Naive B cell (primary cell): Measurements from ENCODE around the gene C5AR1. TPM values are rescaled to one million over a fixed set of nuclear protein-coding genes. Genes with fewer than 3 reads are reported as not detected.
"Not testable (repeated sequence)": the region's sequence is repeated elsewhere in the genome, so short reads cannot be mapped to it uniquely, and the experiment has no call there.

Source experiments
- ATAC-seq, 2 donors: fragments of 150-1000 bp; cut with Tn5 transposase; 2 replicates each; pipeline ENCODE4 v1.10.0; 2021; ENCODE audit warnings: low read depth in 2 of 2, mild to moderate bottlenecking in 2 of 2, moderate library complexity in 2 of 2
- DNase-seq: peaks from one replicate; pipeline ENCODE4 v3.0.0; 2022
- H3K27ac Mint-ChIP-seq, 6 donors: one replicate each; pipeline ENCODE4 v1.8.0; 2020 to 2022; ENCODE audit warnings: mild to moderate bottlenecking in 6 of 6, mixed read lengths in 6 of 6, moderate library complexity in 5 of 6, inconsistent platforms in 2 of 6
- H3K27me3 Mint-ChIP-seq, 3 donors: one replicate each; pipeline ENCODE4 v1.8.0; 2021 to 2022; ENCODE audit warnings: mixed read lengths in 3 of 3, mild to moderate bottlenecking in 1 of 3
- H3K36me3 Mint-ChIP-seq, 2 donors: one replicate each; pipeline ENCODE4 v1.8.0; 2020 to 2022; ENCODE audit warnings: mixed read lengths in 2 of 2, inconsistent platforms in 1 of 2, mild to moderate bottlenecking in 1 of 2
- H3K4me1 Mint-ChIP-seq, 3 donors: one replicate each; pipeline ENCODE4 v1.8.0; 2020 to 2022; ENCODE audit warnings: mixed read lengths in 3 of 3, inconsistent platforms in 1 of 3, mild to moderate bottlenecking in 1 of 3, moderate library complexity in 1 of 3
- H3K4me3 Mint-ChIP-seq, 8 donors: one replicate each; pipeline ENCODE4 v1.8.0; 2020 to 2022; ENCODE audit warnings: mild to moderate bottlenecking in 8 of 8, mixed read lengths in 8 of 8, moderate library complexity in 8 of 8, inconsistent platforms in 2 of 8
- H3K9me3 Mint-ChIP-seq, 7 donors: one replicate each; pipeline ENCODE4 v1.8.0; 2020 to 2022; ENCODE audit warnings: mixed read lengths in 7 of 7, mild to moderate bottlenecking in 5 of 7, inconsistent platforms in 2 of 7, moderate library complexity in 1 of 7
- polyA plus RNA-seq, 6 donors: library from polyadenylated mRNA; unstranded; fragments of 300-500 nt; fragmentation: Illumina TruSeq; gene quantifications; one replicate each; pipeline ENCODE4 v1.2.3, GENCODE V29; 2021; ENCODE audit warnings: low read depth in 6 of 6

The C5AR1 gene
- polyA plus RNA-seq, 6 donors from 2014 or later: 0.16 to 0.95 (median 0.21) TPM; not detected in 1

DNA sequence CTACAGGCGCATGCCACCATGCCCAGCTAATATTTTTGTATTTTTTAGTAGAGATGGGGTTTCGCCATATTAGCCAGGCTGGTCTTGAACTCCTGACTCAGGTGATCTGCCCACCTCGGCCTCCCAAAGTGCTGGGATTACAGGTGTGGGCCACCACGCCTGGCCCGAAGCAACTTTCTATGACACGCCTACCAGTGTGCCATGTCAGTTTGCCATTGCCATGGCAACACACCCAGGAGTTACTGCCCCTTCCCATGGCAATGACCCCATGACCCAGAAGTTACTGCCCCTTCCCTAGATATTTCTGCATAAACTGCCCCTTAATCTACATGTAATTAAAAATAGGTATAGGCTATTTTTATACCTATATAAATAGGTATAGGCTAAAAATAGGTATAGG is 36.4 kb downstream of the C5AR1 start:
- DNase-seq, ATAC-seq, H3K9me3 Mint-ChIP-seq, H3K4me3 Mint-ChIP-seq, H3K27ac Mint-ChIP-seq: not testable (repeated sequence)
- Mint-ChIP-seq H3K27me3 (peaks cover 5 to 18% (median 6%) of the 10 kb centered on the region in 3 donors), H3K36me3 (peaks cover 9 to 17% of the 10 kb centered on the region in 2 donors), H3K4me1 (peaks cover 18 to 28% (median 26%) of the 10 kb centered on the region in 3 donors)

DNA sequence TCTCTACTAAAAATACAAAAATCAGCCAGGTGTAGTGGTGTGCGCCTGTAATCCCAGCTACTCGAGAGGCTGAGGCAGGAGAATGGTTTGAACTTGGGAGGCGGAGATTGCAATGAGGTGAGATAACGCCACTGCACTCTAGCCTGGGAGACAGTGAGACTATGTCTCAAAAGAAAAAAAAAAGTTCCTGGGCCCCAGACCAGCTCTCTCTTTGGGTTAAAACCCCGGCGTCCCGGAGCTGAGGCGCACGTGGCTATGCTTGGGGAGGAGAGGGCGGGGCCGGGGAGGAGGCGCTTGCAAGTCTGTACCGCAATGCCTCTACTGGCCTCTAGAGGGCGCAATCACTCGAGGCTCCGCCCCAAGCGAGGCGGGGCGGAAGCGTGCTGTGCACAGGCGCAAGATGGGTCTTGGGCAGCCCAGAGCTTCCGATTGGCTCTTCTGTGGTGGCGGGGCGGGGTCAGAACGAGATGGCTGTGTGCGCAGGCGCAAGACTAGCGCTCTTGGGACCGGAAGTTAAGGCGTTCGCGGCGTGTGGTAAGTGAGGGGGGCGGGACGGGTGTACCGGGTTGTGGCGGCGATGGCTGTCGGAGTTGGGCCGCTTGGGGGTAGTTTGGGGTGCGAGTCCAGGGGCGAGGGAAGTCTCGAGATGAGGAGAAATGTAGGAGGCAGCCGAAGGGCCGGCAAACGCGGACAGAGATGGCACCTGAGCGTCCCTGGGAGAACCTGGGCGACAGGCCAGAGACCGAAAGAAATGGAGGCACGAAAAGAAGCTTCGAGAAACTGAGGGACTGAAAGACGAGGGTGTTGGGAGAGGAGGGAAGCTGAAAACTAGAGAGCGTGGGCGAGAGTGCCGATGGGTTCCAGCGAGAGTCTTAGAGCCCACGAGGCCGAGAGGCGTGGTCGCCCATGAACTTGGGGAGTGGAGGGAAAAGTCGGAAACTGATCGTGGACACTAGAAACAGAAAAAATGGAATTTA is 39.4 kb downstream of the C5AR1 start, which contains the start of gene DHX34:
Gene DHX34, plus strand, starts transcription at position 497 of the 977 bp plus-strand sequence. CDS start 3,716 bp downstream, outside the sequence.
- Mint-ChIP-seq H3K27me3 (no peaks in the 10 kb centered on the region), H3K4me1 (peaks cover 31 to 43% (median 39%) of the 10 kb centered on the region in 3 donors), H3K4me3 (peak within 1 kb of the TSS; percentile 93 to 99 (median 97)), H3K9me3 (peaks cover 0 to 4% (median 0%) of the 10 kb centered on the region in 7 donors), H3K36me3 (peaks cover 4 to 11% of the 10 kb centered on the region in 2 donors), H3K27ac (peak within 1 kb of the TSS; percentile 68 to 97 (median 94))
- ATAC-seq: peak; percentile 95
- DNase-seq: peak; percentile 100

DNA sequence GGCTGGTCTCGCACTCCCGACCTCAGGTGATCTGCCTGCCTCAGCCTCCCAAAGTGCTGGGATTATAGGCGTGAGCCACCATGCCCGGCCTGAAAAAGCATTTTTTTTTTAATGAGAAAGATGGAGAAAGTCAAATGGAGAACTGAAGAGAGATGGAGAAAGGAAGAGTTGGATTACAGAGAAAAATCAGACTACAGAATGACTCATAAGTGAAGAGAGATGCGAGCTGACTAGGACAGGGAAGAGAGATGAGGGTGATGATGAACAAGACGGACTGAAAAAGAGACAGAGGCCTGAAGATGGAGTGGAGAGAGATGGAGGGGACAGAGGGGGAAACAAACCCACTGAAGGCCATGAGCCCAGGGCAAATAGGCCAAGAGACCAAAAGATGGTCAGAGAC is 41.0 kb downstream of the C5AR1 start:
- H3K4me3 Mint-ChIP-seq: peak overlapping the region; percentile 34 to 88 (median 77)

DNA sequence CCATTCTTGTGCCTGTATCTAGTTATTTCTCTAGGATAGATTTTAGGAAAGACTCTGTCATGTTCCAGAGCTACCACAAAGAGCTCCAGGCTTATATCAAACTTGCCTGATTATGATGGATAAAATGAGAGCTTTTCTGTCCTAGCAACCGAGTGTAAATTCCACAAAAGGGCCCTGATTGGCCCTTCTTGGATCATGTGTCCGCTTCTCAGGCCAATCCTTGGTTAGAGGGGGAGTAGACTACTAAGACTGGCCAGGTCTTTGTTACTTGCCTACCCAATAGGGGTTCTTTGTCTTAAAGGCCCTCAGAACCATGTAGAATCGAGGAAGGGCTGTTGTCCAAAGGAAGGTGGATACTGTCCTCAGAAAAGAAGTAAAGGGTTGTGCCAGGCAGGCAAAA is 41.9 kb downstream of the C5AR1 start:
- Mint-ChIP-seq H3K4me3 (peak overlapping the region in 5 of 8 donors; percentile 8 to 84 (median 47)), H3K36me3 (peaks cover 4 to 11% of the 10 kb centered on the region in 2 donors), H3K27ac (peak overlapping the region in 1 of 6 donors; percentile 72), H3K9me3 (peaks cover 0 to 4% (median 0%) of the 10 kb centered on the region in 7 donors), H3K27me3 (no peaks in the 10 kb centered on the region), H3K4me1 (peaks cover 34 to 47% (median 39%) of the 10 kb centered on the region in 3 donors)
- ATAC-seq (no peak), DNase-seq (no peak)

More for the DNA sequence above, 41.0 kb downstream of the C5AR1 start:
- Mint-ChIP-seq H3K4me1 (peaks cover 34 to 43% (median 39%) of the 10 kb centered on the region in 3 donors), H3K27me3 (no peaks in the 10 kb centered on the region), H3K9me3 (peaks cover 0 to 4% (median 0%) of the 10 kb centered on the region in 7 donors), H3K27ac (peak overlapping the region in 1 of 6 donors; percentile 93), H3K36me3 (peaks cover 4 to 11% of the 10 kb centered on the region in 2 donors)
- no peak for ATAC-seq
- DNase-seq: no peak

DNA sequence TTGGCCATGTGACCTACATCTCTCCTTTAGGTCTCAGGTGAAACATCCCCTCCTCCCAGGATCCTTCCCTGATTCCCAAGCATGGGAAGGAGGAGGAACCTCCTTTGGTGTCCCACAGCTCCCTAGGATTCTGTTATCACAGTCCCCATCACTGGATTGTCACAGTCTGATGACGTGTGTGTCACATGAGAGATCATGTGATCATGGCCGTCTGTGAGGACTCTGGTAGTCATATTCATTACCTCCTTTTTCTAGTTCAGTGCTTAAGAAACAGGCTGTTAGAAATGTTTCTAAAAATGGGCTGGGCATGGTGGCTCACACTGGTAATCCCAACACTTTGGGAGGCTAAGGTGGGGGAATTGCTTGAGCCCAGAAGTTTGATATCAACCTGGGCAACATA is 42.4 kb downstream of the C5AR1 start:
- Mint-ChIP-seq H3K27ac (peak overlapping the region in 1 of 6 donors; percentile 24), H3K36me3 (peaks cover 7 to 11% of the 10 kb centered on the region in 2 donors)

DNA sequence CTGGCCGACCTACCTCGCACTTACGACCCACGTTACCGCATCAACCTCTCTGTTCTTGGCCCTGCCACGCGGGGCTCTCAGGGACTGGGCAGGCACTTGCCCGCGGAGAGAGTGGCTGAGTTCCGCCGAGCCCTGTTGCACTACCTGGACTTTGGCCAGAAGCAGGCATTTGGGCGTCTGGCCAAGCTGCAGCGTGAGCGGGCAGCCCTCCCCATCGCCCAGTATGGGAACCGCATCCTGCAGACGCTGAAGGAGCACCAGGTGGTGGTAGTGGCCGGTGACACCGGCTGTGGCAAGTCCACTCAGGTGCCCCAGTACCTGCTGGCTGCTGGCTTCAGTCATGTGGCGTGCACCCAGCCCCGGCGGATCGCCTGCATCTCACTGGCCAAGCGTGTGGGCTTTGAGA is 43.6 kb downstream of the C5AR1 start:
- Mint-ChIP-seq H3K9me3 (peaks cover 0 to 4% (median 0%) of the 10 kb centered on the region in 7 donors), H3K4me1 (peaks cover 34 to 47% (median 38%) of the 10 kb centered on the region in 3 donors), H3K36me3 (peaks cover 11% of the 10 kb centered on the region in 2 donors), H3K27ac (no peak overlapping the region), H3K27me3 (no peaks in the 10 kb centered on the region), H3K4me3 (no peak overlapping the region)
- DNase-seq (no peak), ATAC-seq (no peak)

More for the DNA sequence above, 42.4 kb downstream of the C5AR1 start:
- ATAC-seq: no peak
- H3K4me1 Mint-ChIP-seq: peaks cover 34 to 47% (median 39%) of the 10 kb centered on the region in 3 donors
- H3K27me3 Mint-ChIP-seq: no peaks in the 10 kb centered on the region
- peaks cover 0 to 4% (median 0%) of the 10 kb centered on the region in 7 donors for H3K9me3 Mint-ChIP-seq
- no peak for DNase-seq
- H3K4me3 Mint-ChIP-seq: peak overlapping the region in 2 of 8 donors; percentile 36 to 84

DNA sequence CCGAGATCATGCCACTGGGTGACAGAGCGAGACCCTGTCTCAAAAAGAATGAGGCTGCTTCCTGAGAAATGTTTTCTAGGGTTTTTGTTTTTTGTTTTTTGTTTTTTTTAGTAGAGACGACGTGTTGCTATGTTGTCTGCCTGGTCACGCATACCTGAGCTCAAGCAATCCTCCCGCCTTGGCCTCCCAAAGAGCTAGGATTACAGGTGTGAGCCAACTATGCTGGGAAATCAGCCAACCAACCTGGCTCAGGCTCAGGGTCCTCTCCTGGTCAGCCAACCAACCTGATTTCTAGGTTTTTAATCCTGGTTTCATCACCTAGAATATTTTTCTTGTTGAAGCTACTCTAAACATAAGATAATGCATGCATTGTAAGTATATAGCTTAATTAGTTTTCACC is 47.2 kb downstream of the C5AR1 start:
- DNase-seq: no peak
- Mint-ChIP-seq H3K4me3 (no peak overlapping the region), H3K27me3 (no peaks in the 10 kb centered on the region), H3K36me3 (peaks cover 5 to 15% of the 10 kb centered on the region in 2 donors), H3K9me3 (no peaks in the 10 kb centered on the region), H3K27ac (no peak overlapping the region), H3K4me1 (peaks cover 11 to 17% (median 11%) of the 10 kb centered on the region in 3 donors)
- ATAC-seq: no peak

DNA sequence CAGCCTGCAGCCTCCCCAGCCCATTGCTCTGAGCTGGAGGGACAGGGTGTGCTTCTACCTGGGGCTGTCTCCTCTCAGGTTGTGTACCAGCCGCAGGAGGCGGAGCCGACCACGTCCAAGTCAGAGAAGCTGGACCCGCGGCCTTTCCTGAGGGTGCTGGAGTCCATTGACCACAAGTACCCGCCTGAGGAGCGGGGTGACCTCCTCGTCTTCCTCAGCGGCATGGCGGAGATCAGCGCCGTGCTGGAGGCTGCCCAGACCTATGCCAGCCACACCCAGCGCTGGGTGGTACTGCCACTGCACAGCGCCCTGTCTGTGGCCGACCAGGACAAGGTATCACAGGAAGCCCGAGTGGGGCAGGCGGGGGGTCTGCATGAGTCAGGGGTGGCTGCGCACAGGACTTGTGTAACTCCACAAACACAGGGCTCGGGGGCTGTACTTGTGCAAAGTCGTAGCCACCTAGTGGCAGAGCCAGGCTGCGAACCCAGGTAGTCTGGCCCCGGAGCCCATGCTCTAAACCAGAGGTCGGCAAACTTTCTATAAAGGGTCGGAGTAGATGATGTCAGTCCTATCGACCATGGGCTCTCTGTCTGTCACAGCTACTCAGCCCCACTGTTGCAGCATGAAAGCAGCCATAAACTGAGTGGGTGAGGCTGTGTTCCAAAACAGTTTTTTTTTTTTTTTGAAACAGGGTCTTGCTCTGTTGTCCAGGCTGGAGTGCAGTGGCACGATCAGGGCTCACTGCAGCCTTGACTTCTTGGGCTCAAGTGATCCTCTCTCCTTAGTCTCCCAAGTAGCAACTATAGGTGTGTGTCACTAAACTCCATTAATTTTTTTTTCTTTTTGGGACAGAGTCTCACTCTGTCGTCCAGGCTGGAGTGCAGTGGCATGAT is 48.4 kb downstream of the C5AR1 start:
- Mint-ChIP-seq H3K9me3 (no peaks in the 10 kb centered on the region), H3K36me3 (peaks cover 8 to 15% of the 10 kb centered on the region in 2 donors), H3K4me1 (peaks cover 1 to 7% (median 3%) of the 10 kb centered on the region in 3 donors), H3K27ac (peak overlapping the region in 1 of 6 donors; percentile 72), H3K27me3 (no peaks in the 10 kb centered on the region), H3K4me3 (peak overlapping the region in 1 of 8 donors; percentile 51)
- DNase-seq: no peak
- no peak for ATAC-seq

DNA sequence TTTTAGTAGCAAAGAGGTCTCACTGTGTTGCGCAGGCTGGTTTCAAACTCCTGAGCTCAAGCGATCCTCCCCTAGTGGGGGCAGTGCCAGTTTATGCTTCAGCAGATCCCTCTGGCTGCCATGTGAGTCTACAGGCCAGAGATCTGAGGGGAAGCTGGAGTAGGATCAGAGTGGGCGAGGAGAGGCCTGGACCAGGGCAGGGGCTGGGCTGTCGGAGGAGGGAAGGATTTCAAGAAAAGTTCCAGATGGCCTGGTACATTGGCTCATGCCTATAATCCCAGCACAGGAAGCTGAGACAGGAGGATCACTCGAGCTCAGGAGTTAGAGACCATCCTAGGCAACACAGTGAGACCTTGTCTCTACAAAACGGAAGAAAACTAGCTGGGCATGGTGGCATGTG is 49.3 kb downstream of the C5AR1 start:
- Mint-ChIP-seq H3K27me3 (no peaks in the 10 kb centered on the region), H3K27ac (no peak overlapping the region), H3K36me3 (peaks cover 8 to 15% of the 10 kb centered on the region in 2 donors), H3K4me1 (peaks cover 0 to 7% (median 3%) of the 10 kb centered on the region in 3 donors), H3K4me3 (peak overlapping the region in 2 of 8 donors; percentile 48 to 56), H3K9me3 (no peaks in the 10 kb centered on the region)
- ATAC-seq (no peak), DNase-seq (no peak)

DNA sequence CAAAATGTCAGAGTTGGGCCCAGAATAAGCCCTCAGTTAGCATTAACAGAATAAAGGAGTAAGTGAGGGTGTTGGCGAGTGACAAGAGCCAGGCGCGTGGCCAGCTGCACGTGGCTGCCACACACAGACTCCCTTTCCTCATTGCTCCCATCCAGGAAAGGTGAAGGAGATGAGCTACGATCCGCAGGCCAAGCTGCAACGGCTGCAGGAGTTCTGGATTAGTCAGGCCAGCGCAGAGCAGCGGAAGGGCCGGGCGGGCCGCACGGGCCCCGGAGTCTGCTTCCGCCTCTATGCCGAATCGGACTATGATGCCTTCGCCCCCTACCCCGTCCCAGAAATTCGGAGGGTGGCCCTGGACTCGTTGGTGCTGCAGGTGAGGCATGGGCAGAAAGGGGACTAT is 52.7 kb downstream of the C5AR1 start:
- Mint-ChIP-seq H3K4me1 (peaks cover 0 to 2% (median 0%) of the 10 kb centered on the region in 3 donors), H3K27me3 (no peaks in the 10 kb centered on the region), H3K27ac (peak overlapping the region in 1 of 6 donors; percentile 51), H3K36me3 (peaks cover 13% of the 10 kb centered on the region in 2 donors), H3K4me3 (no peak overlapping the region), H3K9me3 (no peaks in the 10 kb centered on the region)
- DNase-seq: no peak
- no peak for ATAC-seq

DNA sequence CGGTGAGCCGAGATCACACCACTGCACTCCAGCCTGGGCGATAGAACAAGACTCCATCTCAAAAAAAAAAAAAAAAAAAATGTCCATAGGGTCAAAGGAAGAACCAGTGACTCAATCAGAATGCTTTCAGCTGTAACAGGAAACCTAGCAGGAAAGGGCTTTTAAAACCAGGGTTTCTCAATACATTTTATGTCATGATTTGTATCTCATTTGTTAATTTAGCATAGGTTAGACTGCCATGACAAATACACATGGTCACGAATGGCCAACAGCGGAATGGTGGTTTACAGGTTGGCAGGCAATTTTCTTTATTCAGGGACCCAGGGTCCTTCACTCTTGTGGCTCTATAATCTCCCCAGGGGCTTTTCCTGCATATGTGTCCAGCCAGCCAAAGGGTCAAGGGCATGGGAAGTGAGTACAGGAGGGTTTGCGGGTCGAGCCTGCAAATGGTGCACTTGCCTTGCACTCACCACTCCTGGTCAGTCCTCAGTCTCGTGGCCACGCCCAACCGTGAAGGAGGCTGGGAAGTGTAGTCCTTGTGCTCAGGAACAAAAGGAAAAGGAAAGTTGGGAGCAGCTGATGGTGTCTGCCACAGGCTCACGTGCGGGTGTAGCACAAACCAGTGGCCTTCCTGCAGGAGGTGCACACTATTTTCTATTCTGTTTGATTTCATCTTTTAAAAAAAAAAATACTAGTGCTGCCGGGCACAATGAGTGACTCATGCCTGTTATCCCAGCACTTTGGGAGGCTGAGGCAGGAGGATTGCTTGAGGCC is 54.3 kb downstream of the C5AR1 start:
- H3K27ac Mint-ChIP-seq: peak overlapping the region in 1 of 6 donors; percentile 34
- no peaks in the 10 kb centered on the region for H3K9me3 Mint-ChIP-seq
- peaks cover 0 to 2% (median 0%) of the 10 kb centered on the region in 3 donors for H3K4me1 Mint-ChIP-seq
- DNase-seq (no peak), ATAC-seq (no peak)
- no peaks in the 10 kb centered on the region for H3K27me3 Mint-ChIP-seq
- no peak overlapping the region for H3K4me3 Mint-ChIP-seq
- peaks cover 9 to 15% of the 10 kb centered on the region in 2 donors for H3K36me3 Mint-ChIP-seq

DNA sequence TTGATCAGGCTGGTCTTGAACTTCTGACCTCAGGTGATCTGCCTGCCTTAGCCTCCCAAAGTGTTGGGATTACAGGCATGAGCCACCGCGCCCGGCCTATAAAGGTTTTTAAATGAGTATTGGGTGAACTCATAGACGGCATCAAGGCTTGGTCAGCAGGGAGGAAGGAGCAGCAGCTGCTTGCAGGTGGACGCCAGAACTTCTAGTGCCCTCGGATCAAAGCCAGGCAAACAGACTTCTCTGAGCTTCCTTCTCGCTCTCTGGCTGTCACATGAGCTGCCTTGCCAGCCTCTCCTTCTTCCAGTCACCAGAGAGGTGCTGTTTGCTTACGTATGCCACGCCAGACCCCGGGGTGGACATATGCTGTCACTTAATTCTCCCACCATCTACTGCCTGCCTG is 55.8 kb downstream of the C5AR1 start:
- not testable (repeated sequence) for H3K27ac Mint-ChIP-seq, H3K4me1 Mint-ChIP-seq, ATAC-seq, H3K27me3 Mint-ChIP-seq, DNase-seq, H3K9me3 Mint-ChIP-seq, H3K4me3 Mint-ChIP-seq
- H3K36me3 Mint-ChIP-seq: peaks cover 10 to 15% of the 10 kb centered on the region in 2 donors
